C1 segment of cervical spinal cord (tissue), 14 donors: Measurements from ENCODE around the gene CAMK2D.
"Not testable (repeated sequence)": the region's sequence is repeated elsewhere in the genome, so short reads cannot be mapped to it uniquely, and the experiment has no call there.

Experiments
- DNase-seq, 14 donors: peaks; one replicate each; lab custom pipeline; 2025; lab: John Stamatoyannopoulos, UW

Gene CAMK2D

DNA sequence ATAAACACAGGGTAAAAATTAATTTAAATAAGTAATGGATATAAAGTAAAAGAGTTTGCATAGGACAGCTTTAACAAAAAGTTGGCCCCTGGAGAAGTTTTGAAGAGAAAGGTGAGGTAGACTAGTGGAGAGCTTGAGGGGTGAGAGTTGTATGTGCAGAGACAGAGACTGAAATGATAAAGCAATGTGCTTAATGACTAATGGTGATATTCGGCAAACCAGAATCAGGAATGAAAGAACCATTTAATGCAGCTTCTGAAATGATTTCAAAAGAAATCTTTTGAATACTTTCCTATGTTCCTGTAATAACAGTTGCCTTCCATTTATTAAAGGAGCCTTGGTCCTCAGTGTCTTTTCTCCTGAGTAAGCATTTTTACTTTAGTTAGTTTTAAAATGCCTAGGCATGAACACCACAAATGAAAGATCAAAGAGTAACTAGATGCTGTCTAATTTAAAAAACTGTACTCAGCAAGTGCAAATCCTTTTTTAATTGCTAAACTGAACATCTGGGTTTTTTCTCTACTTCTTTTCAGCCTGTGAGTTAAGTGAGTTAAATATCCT, 28.5 kb downstream of the CAMK2D start:
- no peak for DNase-seq

GRCh38 chr4:113730467-113731216, 30.9 kb downstream of the CAMK2D start:
- DNase-seq: no peak

- DNase-seq: no peak
Measured at GRCh38 chr4:113727802-113728201, 33.7 kb downstream of the CAMK2D start.

- DNase-seq: no peak
Measured at GRCh38 chr4:113725963-113726362, 35.6 kb downstream of the CAMK2D start.

DNA sequence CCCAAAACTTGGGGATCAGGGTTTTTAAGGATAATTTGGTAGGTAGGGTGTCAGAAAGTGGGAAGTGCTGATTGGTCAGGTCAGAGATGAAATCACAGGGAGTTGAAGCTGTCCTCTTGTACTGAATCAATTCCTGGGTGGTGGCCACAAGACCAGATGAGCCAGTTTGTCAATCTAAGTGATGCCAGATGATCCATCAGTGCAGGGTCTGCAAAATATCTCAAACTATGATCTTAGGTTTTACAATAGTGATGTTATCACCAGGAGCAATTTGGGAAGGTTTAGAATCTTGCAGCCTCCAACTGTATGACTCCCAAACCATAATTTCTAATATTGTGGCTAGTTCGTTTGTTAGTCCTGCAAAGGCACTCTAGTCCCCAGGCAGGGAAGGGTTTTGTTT, 43.3 kb downstream of the CAMK2D start:
- no peak for DNase-seq

DNA sequence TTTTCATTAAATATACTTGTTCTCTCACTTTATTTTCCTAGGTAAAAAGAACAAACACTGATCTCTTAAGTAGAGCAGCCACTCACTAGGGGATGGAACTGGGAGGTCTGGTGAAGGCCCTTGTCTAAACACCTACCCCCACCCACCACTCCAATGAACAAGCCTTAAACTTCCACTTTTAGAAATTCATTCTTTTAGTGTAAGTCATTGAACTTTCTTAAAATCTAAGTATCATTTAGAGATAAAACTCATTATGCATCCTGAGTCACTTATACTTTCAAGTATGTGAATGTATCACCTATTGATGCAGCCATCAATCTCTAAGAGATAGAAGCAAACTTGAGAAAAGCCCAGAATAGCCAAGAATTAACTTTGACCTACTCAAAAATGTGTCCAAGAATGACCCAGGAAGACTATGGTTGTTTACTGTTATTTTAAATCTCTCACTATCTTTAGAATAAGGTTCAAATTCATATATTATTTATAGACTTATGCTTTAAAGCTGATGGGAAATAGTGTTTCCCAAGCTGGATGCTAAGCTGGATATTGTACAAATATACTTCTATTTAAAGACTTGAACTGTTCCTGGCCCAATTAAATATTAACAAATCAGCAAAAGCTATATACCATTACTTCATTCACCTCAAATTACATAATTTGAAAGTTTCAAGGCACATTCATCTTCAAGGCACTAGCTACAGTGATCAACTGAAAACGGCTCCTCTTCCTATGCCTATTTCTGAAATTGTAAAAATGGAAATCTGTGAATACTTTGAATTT, 49.5 kb downstream of the CAMK2D start:
- no peak for DNase-seq

DNA sequence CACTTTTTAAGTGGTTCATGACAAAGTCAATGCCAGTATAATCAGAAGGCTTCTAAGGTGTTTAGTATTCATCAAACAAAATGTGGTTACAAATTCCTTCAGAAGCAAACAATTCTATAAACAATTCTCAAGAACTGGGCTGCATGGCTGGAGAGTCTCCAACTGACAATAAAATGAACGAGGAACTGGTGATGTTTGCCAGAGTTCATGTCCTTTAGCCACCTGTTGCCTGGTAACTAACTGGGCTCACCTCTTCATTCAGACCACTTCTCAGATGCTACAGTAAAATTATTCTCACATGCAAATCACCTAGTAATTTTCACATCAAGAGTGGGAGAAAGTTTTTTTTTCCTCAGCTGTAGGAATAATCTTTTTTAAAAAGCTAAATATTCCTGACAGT, 53.3 kb downstream of the CAMK2D start:
- DNase-seq: no peak

GRCh38 chr4:113707048-113707447, 54.5 kb downstream of the CAMK2D start:
- no peak for DNase-seq

- not testable (repeated sequence) for DNase-seq
Measured at GRCh38 chr4:113705097-113705496, 56.4 kb downstream of the CAMK2D start.

DNA sequence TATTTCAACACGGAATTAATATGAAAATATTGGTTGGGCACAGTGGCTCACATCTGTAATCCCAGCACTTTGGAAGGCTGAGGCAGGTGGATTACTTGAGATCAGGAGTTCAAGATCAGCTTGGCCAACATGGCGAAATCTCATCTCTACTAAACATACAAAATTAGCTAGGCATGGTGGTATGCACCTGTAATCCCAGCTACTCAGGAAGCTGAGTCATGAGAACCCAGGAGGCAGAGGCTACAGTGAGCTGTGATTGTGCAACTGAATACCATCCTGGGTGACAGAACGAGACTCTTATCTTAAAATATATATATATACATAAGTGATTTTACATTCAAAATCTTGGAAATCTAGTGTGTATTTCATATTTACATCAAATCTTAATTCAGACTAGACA, 58.9 kb downstream of the CAMK2D start:
- DNase-seq: not testable (repeated sequence)

DNA sequence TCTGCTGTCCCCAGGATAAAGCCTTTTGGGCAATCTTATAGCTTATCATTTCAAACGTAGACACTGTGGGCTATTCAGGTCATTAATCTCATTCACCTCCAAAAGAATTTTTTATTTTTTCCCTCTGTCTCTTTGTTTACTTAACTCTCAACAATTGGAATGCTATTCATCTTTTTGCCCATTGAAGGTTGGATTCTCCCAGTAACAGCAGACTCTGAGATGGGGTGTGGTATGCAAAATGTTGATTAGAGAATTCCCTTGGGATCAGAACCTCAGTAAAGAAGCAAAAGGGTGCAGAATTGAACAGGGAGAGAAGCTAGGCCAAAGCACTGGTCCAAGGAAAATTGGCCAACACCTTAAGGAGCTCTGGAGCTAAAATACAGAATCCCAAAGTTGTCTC, 60.4 kb downstream of the CAMK2D start:
- no peak for DNase-seq

DNA sequence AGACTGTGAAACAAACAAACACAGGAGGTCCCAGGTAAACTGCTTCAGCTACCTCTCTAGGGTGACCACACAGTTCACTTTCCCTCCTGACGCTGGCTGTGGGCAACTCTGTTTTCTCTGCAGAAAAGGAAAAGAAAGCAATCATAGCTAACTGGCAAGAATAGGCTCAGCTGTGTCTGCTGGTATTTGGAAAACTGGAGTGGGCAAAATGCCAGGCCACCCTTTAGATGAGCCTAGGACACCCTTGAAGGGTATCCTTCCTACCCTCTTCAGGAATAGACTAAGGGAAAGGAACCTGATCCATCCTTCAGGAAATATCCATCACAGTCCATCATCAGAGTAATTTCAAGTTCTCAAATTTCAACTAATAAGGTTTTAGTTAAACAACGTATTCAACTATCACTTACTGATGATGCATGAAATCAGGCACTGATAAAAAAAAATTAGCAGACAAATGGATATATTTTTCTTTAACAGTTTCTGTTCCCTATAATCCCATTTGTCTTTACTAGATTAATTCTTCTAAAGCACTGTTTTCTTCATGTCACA, 60.9 kb downstream of the CAMK2D start:
- DNase-seq: no peak

DNA sequence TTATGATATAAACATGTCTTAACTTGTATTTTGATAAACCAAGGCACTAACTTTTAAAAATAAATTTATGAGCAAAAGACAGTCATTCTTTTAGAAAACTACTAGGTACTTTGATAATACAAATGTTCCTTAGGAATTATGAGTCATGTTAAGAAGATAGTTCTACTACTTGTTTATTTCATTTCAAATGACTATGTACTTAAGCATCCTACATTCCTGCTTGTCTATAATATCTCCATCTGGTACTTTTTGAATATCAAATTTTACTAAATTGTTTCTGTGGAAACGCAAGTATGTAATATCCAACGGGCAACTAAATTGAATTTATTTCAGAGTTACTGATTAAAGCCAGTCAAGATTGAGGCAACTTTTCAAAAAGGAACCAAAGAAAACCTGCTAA, 61.8 kb downstream of the CAMK2D start:
- no peak for DNase-seq

DNA sequence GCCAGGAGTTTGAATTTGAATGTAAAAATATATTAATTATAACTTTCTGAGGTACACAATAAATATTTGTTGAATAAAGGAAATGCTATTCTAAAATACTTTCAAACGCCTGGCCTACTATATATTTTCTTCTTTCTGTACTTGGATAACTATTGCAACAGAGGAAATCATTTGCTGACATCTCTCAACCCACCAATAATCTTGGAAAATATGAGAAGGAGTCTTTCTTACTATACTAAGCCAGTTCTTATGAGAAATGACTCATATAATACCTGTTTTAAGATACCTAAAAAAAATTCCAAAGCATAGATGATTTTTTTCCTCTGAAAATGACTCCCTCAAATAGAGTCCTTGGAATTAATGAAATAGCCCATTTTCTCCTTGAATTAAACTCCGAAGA, 64.1 kb downstream of the CAMK2D start:
- DNase-seq: no peak

GRCh38 chr4:113695328-113696169, 66.0 kb downstream of the CAMK2D start:
- DNase-seq: no peak

DNA sequence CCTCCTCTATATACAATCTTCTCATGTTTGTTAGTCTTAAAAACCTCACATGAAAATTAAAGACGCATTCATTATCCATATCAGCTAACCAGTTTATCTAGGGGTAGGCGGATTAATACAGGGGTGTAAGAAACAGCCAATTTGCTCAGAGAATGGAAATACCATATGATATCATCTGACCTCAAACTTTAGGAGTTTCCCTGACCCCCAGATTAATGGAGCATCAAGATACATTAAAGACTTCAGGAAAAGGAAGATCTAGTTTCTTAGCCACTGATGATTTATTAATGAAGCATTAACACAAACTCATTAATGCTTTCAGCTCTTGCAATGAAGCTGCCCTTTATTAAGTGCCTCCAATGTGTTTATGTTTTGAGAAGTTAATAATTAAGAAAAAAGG, 67.5 kb downstream of the CAMK2D start:
- no peak for DNase-seq

DNA sequence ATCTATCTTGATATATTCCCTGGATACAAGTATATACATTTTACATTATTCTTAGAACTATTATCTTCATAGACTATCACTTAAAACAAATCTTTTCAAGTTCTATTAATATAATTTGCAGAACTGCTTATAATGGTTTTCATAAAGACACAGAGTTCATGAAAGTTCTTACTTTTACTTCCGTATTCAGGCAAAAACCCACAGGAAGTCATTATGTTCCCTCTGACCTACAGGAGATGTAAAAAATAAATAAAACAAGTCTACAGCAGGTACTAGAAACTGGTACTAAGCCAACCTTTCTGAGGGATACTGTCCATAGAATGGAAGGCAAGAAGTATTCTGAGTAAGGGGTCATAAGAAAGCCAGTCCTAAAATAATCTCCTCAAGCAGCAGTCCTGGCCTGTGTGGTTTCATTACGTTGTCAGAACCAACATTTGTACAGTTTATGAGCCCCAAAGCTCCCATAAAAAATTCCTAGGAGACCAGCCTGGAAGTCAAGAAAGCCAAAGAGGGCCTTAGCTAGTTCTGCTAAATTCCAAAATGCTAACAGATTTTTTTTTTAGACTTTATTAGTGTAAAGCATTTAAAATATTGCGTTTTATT, 68.6 kb downstream of the CAMK2D start:
- no peak for DNase-seq

DNA sequence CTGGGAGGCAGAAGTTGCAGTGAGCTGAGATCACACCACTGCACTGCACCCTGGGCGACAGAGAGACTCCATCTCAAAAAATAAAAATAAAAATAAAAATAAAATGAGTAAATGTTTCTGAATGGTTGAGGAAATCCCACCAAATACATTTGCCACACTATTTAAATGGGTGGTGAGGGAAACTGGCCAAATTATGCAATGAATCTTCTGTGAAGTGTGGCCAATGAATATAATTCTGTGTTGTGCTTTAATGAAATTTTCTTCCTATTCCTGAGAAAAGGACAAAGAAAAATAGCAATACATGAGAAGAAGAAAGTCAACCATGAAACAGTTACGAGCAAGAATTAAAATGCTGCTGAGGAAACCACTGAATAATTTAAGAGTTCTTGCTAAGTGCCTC, 69.9 kb downstream of the CAMK2D start:
- no peak for DNase-seq

- no peak for DNase-seq
Measured at GRCh38 chr4:113689394-113689793, 72.1 kb downstream of the CAMK2D start.

GRCh38 chr4:113687067-113687718, 74.3 kb downstream of the CAMK2D start:
- DNase-seq: no peak

DNA sequence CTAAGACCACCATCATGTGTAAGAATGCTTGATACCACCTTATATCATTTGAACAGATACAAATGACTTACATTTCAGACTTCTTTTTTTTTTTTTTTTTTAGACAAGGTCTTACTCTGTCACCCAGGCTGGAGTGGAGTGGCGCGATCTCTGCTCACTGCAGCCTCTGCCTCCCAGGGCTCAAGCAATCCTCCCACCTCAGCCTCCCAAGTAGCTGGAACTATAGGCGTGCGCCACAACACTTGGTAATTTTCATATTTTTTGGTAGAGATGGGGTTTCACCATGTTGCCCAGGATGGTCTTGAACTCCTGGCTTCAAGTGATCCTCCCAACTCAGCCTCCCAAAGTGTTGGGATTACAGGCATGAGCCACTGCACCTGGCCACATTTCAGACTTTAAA, 76.4 kb downstream of the CAMK2D start:
- DNase-seq: not testable (repeated sequence)
